HG02840 (cell line): Measurements from ENCODE around the gene CACNA1C.

Source experiments
- ATAC-seq: cut with Tn5 transposase; IDR thresholded peaks from one replicate; pipeline ENCODE4 v1.9.1; 2021; ENCODE audit warnings: mild to moderate bottlenecking, moderate library complexity, moderate number of reproducible peaks; ENCODE audit not compliant: unreplicated experiment, low FRiP score

The CACNA1C gene

DNA sequence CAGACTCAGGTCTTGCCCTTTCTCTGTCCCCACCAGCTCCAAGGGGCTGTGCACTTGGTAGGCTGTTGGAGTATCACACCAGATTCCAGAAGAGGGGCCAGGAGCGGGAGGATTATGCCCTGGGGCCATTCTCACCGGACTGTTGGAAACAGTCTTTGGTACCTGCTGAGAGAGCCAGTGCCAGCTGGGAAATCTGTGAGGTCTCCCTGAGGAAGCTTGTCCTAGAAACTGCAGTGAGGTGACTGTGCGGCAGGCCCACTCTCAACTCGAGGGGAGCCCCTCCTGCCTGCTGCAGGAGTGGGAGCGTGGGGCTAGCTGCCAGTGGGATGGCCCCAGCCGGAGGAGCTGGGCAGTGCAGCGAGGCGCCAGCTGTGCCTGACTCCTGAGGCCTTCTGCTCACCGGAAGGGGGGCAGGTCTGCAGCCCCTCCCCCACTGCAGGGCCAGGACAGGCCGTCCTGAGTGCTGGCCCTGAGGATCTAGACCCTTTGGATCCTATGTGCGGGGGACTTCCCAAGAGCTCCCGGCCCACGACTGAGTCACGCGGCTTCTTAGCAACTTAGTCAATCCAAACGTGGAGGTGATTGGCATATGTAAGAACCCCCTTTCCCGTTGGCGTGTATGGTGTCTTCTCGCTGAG is 295.2 kb downstream of the CACNA1C start:
- ATAC-seq, result no peak

DNA sequence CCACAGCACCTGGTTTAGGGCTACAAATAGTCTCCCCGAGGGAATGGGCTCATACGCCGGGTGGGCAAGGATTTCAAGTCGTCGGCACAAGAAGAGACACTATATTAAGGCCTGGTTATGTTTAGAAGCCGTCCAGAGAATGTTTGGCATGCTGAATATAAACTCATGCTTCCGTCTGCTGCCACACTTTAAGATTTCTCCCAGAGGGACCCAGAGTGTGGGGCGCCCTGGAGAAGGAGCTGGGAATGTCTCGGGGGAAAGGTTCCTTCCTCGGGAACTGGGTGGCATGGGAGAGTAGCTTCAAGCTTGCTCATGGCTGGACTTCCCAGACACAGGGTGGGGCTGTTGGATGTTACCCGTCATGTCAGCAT is 295.7 kb downstream of the CACNA1C start:
- ATAC-seq, result no peak

DNA sequence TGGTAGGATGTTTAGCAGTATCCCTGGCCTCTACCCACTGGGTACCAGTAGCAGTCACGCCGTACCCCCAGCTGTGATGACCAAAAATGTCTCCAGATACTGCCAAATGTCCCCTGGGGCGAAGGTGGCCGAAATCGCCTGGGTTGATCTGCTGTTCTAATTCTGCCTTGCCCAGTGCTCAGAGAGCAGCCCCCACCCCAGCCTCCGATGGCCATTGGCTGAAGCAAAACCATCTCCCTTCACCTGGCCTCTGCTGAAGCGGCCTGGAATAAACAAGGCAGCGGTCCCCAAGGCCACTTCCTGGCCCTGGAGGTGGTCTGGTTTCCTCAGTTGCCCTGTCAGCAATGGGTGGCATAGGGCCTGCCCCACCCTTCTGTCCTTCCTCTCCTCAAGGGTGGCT is 298.4 kb downstream of the CACNA1C start:
- no peak for ATAC-seq

DNA sequence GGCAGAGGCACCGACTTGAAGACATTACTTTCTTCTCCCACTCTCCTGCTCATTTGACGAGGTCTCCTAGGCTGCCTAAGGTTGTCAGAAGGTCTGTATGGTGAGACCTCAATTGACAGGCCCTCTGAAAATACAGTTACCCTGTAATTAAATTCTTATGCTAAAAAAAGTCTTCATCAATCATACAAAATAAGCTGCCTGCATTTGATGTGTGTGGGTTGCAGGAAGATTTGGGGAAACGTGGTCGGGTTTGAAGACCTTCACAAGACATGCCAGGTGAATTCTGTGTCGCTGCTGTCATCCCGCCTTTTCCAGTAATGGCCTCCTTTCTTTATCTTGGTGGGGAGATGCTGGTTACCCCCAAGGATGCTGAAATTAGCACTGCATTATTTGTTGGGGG is 299.4 kb downstream of the CACNA1C start:
- ATAC-seq, result no peak

DNA sequence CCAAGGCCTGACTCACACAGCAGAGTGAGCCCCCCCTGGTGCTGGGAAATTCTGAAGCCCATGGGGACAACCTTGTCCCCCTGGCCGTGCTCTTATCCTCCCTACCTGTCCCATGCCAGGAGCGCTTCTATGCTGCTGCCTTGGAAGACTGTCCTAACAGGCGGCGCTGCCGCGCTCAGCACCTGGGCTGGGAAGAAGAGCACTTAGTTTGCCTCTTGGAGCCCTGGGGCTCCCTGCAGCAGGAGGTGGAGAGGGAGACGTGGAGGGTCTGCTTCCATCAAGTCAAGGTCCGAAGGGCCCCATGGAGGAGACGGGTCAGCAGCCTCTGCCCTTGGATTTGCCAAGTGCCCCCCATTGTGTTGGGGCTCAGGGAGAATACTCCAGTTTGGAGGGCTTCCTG is 300.5 kb downstream of the CACNA1C start:
- no peak for ATAC-seq

DNA sequence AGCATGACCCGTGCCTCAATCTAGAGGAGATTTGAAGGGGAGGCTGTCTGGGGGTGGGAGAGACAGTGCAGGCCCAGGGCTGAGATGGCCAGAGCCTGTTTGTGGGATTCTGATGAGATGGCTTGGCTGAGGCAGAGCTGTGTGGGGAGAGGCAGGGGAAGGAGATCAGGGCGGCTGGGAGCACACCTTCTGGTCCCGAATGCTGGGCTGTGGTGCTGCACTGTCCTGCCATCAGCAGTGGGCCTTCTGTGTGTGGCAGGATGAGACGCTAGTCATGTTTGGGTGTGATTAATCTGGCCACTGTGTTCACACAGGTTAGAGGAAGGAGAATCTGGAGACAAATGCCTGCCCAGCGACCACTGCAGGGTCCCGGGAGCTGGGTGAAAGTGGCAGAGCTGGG is 300.9 kb downstream of the CACNA1C start:
- ATAC-seq, result no peak

DNA sequence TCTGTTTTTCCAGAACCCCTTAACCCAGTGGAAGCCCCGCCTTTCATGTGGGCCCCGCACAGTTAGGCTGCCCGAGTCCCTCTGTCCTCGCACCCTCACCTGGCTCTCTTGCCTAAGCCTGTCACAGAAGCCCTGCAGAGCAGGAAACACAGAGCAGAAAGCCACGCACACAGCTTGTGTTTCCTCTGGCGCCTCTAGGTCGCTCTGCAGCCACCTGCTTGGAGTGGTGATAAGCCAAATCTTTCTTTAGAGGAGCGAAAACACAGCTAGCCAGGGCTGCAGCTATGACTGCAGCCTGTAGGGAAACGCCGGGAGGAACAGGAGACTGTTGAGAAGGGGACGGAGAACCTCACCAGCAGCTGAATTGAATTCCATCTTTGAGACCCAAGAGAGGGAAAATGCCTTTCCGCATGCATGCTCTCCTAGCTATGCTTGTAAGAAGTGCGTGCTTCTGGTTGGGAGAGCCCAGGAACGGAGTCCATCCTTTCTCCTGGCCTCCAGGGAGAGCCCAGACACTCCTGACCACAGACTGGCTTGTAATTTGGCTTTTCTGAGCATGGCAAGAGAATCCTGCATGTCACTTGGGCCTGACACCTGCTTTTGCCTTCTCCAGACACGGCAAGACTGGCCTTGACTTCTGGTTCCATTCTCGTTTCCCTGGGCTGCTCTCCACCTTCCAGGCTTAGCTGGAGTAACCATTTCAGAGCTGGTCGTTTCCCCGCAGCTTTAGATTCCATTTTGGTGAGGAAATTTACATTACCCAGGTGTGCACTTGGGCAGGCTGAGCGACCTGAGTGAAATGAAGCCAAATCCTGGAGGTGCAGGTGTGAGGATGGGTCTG is 301.6 kb downstream of the CACNA1C start:
- no peak for ATAC-seq

DNA sequence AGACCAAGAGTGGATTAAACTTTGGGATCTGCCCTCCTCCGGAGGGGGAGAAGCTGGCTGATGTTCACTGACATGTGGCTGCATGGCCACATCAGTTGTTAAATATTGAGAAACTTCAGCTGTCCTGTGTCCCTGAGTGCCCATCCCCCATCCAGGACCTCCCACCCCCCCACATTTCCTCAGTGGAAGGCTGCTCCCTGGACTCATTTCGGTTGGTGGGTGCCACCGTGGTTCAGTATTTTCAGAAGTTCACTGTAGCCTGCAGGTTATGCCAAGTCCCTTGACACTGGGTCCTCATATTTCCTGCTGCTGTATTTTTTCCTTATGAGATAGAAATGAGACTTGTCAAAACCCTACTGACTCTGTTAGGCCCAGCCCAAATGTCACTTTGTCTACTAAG is 302.4 kb downstream of the CACNA1C start:
- ATAC-seq, result no peak

DNA sequence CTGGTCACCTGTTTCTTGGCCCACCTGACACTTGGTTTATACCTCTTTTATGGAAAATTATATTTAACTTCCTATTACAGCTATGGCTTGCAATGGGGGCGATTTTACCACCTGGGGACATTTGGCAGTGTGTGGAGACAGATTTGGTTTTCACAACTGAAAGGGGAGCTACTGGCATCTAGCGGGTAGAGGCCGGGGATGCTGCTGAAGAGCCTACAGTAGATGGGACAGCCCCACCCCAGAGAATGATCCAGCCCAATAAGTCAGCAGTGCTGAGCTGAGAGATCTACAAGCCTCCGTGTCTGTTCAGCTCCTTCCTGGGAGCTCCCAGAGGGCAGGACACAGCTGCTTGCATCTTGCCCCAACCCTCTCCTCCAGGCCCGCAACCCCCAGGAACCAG is 302.8 kb downstream of the CACNA1C start:
- ATAC-seq, result no peak

DNA sequence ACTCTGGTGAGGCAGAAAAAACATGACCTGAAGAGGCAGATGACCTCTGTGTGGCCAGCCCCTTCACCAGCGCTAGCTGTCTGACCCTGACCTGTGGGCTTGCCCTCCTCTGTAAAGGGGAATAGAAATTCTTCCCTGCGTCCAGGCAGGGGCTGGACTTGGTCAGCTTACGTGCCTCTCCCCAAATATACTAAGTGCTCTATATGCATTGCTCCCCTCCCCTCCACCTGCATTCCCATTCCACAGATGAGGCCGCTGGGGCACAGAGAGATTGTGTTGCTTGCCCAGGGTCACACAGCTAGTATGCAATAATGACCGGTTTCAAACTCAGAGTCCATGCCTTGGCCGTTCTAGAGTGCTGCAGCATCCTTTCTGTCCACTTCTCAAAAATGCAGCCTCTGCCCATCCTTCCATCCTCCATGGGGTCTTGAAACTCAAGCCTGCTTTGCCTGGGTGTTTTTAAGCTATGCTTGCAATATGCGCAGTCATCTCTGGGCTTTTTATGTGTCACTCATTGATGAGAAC is 303.9 kb downstream of the CACNA1C start:
- no peak for ATAC-seq

DNA sequence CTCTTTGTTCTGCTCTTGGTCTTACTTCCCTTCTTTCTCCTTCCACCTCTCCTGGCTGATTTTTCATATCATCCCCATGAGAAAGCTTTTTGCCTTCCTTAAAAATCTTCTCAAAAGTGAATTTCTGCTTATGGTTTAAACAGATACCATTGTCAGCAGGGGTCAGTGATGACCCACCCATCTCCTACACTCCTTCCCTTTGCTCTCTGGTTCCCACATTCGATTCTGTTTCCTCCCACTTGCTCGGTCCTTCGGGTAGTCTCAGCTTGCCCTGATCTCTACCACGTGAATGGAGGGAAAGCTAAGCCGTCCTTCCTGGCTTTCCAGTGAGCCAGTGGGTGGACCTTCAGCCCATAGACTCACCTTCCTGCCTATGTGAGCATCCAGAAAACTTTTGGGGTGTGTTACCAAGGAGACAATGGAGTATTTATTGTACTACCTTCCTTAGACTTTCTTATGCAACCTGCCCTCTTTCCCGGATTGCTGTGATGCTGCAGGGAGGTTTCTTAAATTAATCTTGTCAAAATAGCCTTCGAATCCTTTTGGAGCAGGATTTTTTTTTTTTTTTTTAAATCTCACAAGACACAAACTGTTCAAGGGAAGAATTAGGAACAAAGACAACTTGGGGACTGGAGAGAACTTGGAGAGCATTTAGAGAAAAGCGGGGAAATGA is 306.3 kb downstream of the CACNA1C start:
- no peak for ATAC-seq

DNA sequence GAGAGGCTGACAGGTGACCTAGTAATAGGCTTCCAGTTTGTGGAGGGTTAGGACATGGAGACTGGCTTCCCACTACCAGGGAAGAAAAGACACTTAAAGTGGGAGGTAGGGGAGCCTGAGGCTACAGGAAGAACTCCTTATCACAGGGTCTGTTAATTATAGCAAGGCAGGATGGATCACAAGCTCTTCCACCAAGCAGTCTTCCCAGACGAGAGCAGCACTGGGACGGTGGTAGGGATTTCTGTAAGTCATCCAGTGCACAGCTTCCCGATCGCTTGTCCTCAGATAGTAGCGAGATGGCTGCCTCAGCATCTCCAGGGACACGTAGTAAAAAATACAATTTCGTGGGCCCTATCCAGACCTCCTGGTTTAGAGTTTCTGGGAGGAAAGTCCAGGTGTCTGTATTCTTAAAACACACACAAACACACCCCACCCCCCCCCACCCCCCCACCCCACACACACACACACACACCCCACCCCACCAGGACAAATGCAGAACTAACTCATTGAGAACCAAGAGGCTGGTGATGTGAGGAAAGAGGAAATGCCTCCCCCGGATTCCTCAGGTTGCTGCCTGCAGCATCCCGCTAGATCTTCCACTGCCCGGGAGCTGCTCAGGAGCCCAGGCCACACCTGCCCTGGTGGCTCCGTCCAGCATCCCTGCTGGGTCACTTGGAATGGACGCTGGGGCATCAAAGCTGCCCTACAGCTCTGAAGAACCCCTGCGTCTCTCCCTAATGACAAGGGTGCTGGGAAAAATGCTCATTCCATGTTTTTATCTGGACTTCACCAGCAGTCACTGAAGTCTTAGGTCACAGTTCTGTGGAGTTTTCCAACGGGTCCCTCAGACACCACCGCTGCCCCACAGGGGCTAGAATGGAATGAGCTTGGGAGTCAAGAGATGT is 307.2 kb downstream of the CACNA1C start:
- ATAC-seq, result no peak

DNA sequence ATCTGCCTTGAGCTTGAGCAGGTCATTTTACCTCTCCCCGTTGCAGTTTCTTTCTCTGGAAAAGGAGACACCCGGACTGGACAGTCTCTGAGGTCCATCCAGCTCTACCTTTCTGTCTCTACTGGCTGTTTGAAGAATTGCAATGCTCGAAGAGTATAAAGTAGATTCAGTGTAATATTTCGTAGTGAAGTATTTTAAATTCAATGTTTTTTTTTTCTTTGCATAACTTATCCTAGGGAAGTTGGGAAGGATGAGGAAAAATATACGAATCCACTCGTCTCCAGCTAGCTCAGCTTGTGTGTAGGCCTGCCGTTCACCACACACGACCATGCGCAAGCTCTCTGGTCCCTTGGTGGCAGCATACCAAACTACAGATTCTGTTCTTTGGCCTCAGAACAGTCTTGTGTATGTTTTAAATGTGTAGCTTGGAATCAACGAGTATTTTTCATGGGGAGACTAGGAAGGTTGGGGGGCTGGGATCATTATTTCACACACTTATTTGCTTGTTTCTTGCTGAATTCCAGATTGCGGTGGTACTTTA is 307.9 kb downstream of the CACNA1C start:
- ATAC-seq, result no peak

DNA sequence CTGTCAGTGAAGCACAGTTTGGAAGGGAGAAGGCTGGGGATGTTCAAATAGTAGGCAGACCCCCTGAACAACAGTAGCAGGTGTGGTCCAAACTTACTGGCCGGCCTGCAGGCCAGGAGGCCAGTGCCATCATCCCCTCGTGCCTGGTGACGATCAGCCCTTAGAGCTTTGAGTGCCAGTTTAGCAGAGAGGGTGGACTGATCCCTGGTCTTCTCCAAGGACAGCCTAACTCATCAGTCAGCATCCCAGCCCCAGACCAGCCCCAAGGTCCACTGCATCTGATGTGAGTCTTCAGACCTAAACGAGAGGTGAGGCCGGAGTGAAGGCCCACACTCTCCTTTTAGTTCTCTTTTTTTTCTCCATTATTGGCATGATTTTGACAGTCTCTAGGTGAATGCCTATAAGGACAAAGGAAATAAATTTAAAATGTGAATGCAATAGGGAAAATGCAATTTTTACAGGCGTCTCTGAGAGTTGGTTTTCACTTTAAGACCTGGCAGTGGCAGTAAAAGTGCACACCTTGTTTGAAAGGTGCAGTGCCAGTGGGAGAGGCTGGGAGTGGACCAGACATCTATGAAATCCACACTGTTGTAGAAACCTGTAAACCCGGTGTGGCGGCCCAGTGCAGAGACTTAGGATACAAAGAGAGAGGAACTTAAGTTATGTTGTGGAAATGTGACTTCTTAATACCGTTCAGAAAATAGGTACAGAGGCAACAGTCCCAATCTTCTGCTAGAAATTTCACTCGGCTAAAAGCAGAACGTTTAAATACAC is 311.2 kb downstream of the CACNA1C start:
- no peak for ATAC-seq

DNA sequence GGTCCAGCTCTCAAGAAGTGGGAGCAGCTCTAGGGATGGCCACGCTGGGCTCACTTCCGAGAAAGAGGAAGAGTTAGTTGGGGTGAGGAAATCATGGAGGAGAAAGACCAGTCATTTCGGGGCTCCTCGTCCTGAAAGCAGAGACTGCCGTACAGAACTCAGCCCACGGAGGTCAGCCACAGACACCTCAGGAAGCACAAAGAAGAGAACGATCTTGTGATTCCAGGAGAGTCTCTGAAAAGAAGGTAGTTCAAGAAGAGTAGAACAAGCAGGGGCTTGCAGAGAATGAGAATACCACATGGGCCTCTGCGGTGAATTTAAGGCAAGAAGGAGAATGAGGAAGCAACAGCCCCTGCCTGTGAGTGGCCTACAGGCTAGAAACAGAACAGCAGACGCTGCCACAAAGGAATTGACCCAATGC is 311.9 kb downstream of the CACNA1C start:
- ATAC-seq, result no peak

DNA sequence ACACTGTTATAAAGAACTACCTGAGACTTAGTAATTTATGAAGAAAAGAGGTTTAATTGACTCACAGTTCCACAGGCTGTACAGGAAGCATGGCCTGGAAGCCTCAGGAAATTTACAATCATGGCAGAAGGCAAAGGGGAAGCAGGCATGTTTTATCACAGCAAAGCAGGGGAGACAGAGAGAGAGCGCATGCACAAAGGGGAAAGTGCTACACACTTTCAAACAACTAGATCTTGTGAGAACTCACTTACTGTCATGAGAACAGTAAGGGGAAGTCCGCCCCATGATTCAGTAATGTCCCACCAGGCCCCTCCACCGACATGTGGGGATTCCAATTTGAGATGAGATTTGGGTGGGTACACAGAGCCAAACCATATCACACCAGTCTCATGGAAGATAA is 313.9 kb downstream of the CACNA1C start:
- ATAC-seq, result no peak

DNA sequence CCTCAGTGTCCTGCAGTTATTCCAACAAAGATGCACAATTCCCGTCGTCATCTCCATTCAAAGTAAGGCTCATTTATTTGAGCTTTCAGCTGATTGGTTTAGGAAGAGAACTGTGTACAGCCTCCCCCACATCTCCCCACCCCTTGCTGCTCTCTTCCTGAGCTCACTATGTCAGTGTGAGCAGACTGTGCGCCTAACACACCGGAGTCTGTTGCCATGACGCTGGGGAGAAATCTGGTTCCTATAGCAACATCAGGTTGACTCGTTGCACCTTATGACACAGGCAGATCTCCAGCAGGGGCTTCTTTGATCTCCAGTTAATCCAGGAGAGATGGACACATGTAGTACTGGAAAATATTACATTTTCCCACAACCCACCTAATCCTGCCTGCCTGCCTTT is 319.4 kb downstream of the CACNA1C start:
- no peak for ATAC-seq

DNA sequence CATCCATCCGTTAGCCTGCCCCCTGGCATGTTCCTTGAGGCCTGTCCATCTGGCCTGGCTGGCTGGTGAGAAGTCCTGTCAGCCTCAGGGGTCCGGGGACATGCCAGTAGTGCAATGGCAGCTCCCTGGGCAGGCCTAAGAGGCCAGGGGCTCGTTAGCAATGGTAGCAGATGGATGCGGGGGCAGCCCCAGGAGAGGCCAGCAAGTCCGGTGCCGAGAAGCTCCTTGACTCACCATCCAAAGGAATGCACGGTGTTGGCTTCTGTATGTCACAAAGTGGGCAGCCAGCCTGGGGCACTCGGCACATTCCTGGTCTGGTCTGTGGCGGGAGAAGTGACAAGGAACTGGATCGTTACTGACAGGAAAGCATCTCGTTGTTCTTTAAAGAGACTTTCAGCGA is 319.9 kb downstream of the CACNA1C start:
- no peak for ATAC-seq

DNA sequence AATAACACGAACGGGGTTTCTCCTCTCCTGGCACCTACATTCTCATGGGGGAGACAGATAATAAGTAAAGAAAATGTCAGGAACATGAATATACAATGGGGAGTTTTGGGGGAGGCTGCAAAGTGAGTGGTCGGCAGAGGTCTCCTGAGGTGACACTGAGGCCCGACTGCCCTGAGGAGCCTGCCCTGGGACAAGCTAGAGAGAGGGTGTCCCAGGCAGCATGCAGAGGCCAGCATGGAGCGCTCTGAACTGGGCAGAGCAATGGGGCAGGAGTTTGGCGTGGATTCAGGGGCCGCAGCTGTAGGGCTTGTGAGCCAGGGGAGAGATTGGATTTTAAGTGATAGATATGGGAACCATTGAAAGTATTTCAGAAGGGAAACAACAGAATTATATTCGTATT is 320.5 kb downstream of the CACNA1C start:
- ATAC-seq, result no peak
